GM23338 (cell line): ENCODE results near the gene TARBP2. TPM values are rescaled to one million over a fixed set of nuclear protein-coding genes. Genes with fewer than 3 reads are reported as not detected.

Source experiments
- ATAC-seq: fragments of 200-7000 bp; cut with Tn5 transposase; 3 replicates; pipeline ENCODE4 v1.9.1; 2020
- DNase-seq: peaks from one replicate; pipeline ENCODE4 v3.0.0-alpha.2; 2015; ENCODE audit warnings: low spot score
- H2AFZ ChIP-seq: fragments of 200-600 bp; sonication (generic); 2 replicates; pipeline ENCODE4 v1.8.0; 2016; ENCODE audit warnings: antibody characterized with exemption, mild to moderate bottlenecking, moderate library complexity
- H3F3A ChIP-seq: fragments of 200-600 bp; sonication (generic); replicated peaks from 2 replicates; pipeline ENCODE4 v1.8.0; 2017; ENCODE audit warnings: antibody characterized with exemption, mixed run types, low read depth
- H3K27ac ChIP-seq: fragments of 200-600 bp; sonication (generic); 2 replicates; pipeline ENCODE4 v1.6.1; 2016; ENCODE audit warnings: low read depth
- H3K27me3 ChIP-seq: fragments of 200-600 bp; sonication (generic); 2 replicates; pipeline ENCODE4 v1.8.0; 2016; ENCODE audit warnings: mild to moderate bottlenecking, mixed run types, moderate library complexity; ENCODE audit not compliant: insufficient read depth
- H3K36me3 ChIP-seq: fragments of 200-600 bp; sonication (generic); 2 replicates; pipeline ENCODE4 v1.8.0; 2016; ENCODE audit warnings: mild to moderate bottlenecking; ENCODE audit not compliant: insufficient read depth
- H3K4me1 ChIP-seq: fragments of 200-600 bp; sonication (generic); 2 replicates; pipeline ENCODE4 v1.8.0; 2016; ENCODE audit warnings: mild to moderate bottlenecking, moderate library complexity; ENCODE audit not compliant: insufficient read depth
- H3K4me2 ChIP-seq: fragments of 200-600 bp; sonication (generic); 2 replicates; pipeline ENCODE4 v1.7.1; 2017; ENCODE audit warnings: mixed run types
- H3K4me3 ChIP-seq: fragments of 200-600 bp; sonication (generic); 2 replicates; pipeline ENCODE4 v1.6.1; 2016; ENCODE audit warnings: mixed run types
- H3K79me2 ChIP-seq: fragments of 200-600 bp; sonication (generic); replicated peaks from 2 replicates; pipeline ENCODE4 v1.8.0; 2017; ENCODE audit warnings: mild to moderate bottlenecking; ENCODE audit not compliant: insufficient read depth
- H3K9me2 ChIP-seq: fragments of 200-600 bp; sonication (generic); 2 replicates; pipeline ENCODE4 v1.8.0; 2017; ENCODE audit not compliant: insufficient read depth
- H4K20me1 ChIP-seq: fragments of 200-600 bp; sonication (generic); replicated peaks from 2 replicates; pipeline ENCODE4 v1.8.0; 2017; ENCODE audit warnings: mild to moderate bottlenecking; ENCODE audit not compliant: insufficient read depth
- H3K27ac Mint-ChIP-seq: 2 replicates; pipeline ENCODE4 v1.8.0; 2020; ENCODE audit warnings: inconsistent platforms, mild to moderate bottlenecking, moderate library complexity, mixed read lengths
- H3K27me3 Mint-ChIP-seq: 3 replicates; pipeline ENCODE4 v1.8.0; 2022; ENCODE audit warnings: low read depth, mild to moderate bottlenecking, moderate library complexity, mixed read lengths, inconsistent platforms; ENCODE audit not compliant: insufficient read depth, poor library complexity
- H3K36me3 Mint-ChIP-seq: 3 replicates; pipeline ENCODE4 v1.8.0; 2021; ENCODE audit warnings: low read depth, mild to moderate bottlenecking, inconsistent platforms, moderate library complexity, mixed read lengths
- H3K4me1 Mint-ChIP-seq: 3 replicates; pipeline ENCODE4 v1.8.0; 2020; ENCODE audit warnings: mild to moderate bottlenecking, inconsistent platforms, mixed read lengths
- H3K4me3 Mint-ChIP-seq: 3 replicates; pipeline ENCODE4 v1.8.0; 2021; ENCODE audit warnings: moderate library complexity, mild to moderate bottlenecking, inconsistent platforms, mixed read lengths
- H3K9me3 Mint-ChIP-seq: 3 replicates; pipeline ENCODE4 v1.8.0; 2020; ENCODE audit warnings: moderate library complexity, mild to moderate bottlenecking, inconsistent platforms, mixed read lengths
- EZH2 ChIP-seq: fragments of 200-600 bp; sonication (generic); IDR thresholded peaks from one replicate; pipeline ENCODE4 v1.8.0; 2017; ENCODE audit warnings: antibody characterized with exemption, mild to moderate bottlenecking, low read depth; ENCODE audit not compliant: unreplicated experiment
- JUNB ChIP-seq: IDR thresholded peaks from one replicate; pipeline ENCODE4 v1.6.1; 2016; ENCODE audit warnings: antibody characterized with exemption; ENCODE audit not compliant: unreplicated experiment
- NANOG ChIP-seq: IDR thresholded peaks from 2 replicates; pipeline ENCODE4 v1.6.1; 2016; ENCODE audit warnings: antibody characterized with exemption, borderline replicate concordance
- STAT1 ChIP-seq: IDR thresholded peaks from one replicate; pipeline ENCODE4 v1.6.1; 2016; ENCODE audit warnings: antibody characterized with exemption; ENCODE audit not compliant: unreplicated experiment
- ZNF114 ChIP-seq: fragments of 250-450 bp; sonication (Bioruptor Pico); IDR thresholded peaks from 2 replicates; pipeline ENCODE4 v1.5.0; 2020; ENCODE audit warnings: mild to moderate bottlenecking, moderate library complexity
- polyA plus RNA-seq: library from polyadenylated mRNA; unstranded; fragments of >200 nt; fragmentation: Nextera tagmentation; extraction: Ambion mirVana; gene quantifications from 2 replicates; pipeline ENCODE4 v1.2.1, GENCODE V29; 2016
- total RNA-seq: library from RNA; depleted of rRNA; stranded (reverse); fragments of >200 nt; shearing (Covaris generic); gene quantifications from 2 replicates; pipeline ENCODE4 v1.2.3, GENCODE V29; 2014
- TF ChIP-seq, protein P1 (sequence below): IDR thresholded peaks from one replicate; pipeline ENCODE4 v1.6.1; 2018; ENCODE audit warnings: antibody characterized with exemption; ENCODE audit not compliant: unreplicated experiment
- TF ChIP-seq, protein P2 (sequence below), 2 experiments: fragments of 200-600 bp in 1 of 2; sonication (generic) in 1 of 2; conservative IDR thresholded peaks; 2 replicates each; pipeline versions ENCODE4 v1.5.1 to v1.6.1; 2016 to 2017; ENCODE audit warnings: antibody characterized with exemption in 2 of 2, low read depth in 2 of 2, mild to moderate bottlenecking in 2 of 2, moderate library complexity in 1 of 2
- TF ChIP-seq, protein P3 (sequence below): fragments of 250-450 bp; sonication (Bioruptor Pico); IDR thresholded peaks from 2 replicates; pipeline ENCODE4 v1.5.0; 2020; ENCODE audit warnings: mild to moderate bottlenecking, moderate library complexity
- TF ChIP-seq, protein P4 (sequence below): IDR thresholded peaks from 2 replicates; pipeline ENCODE4 v1.6.1; 2016; ENCODE audit warnings: antibody characterized with exemption

The TARBP2 gene
- total and polyA plus RNA-seq, 2 experiments from 2014 or later, result 57.0 to 83.4 TPM

DNA sequence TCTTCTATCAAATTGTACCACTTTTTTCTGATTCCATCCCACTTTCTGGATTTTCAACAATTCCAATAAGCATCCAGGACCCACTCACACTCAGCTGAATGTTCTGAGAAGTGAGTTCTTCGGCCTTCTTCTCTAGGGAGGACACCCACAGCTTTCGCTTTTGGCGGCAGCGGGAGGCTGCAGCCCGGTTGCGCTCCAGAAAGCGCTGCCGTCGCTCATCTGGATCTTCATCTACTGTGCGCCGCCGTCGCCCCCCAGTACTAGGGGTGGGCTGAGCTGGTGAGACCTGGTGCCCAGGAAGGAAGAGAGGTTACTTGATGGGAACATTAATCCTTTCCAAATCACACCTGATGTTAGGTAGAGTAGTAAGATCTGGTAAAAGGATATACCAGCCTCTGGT lies 23.4 kb downstream of the TARBP2 start (continued):
- TF ChIP-seq, protein P1, sequence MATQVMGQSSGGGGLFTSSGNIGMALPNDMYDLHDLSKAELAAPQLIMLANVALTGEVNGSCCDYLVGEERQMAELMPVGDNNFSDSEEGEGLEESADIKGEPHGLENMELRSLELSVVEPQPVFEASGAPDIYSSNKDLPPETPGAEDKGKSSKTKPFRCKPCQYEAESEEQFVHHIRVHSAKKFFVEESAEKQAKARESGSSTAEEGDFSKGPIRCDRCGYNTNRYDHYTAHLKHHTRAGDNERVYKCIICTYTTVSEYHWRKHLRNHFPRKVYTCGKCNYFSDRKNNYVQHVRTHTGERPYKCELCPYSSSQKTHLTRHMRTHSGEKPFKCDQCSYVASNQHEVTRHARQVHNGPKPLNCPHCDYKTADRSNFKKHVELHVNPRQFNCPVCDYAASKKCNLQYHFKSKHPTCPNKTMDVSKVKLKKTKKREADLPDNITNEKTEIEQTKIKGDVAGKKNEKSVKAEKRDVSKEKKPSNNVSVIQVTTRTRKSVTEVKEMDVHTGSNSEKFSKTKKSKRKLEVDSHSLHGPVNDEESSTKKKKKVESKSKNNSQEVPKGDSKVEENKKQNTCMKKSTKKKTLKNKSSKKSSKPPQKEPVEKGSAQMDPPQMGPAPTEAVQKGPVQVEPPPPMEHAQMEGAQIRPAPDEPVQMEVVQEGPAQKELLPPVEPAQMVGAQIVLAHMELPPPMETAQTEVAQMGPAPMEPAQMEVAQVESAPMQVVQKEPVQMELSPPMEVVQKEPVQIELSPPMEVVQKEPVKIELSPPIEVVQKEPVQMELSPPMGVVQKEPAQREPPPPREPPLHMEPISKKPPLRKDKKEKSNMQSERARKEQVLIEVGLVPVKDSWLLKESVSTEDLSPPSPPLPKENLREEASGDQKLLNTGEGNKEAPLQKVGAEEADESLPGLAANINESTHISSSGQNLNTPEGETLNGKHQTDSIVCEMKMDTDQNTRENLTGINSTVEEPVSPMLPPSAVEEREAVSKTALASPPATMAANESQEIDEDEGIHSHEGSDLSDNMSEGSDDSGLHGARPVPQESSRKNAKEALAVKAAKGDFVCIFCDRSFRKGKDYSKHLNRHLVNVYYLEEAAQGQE, result no peak

DNA sequence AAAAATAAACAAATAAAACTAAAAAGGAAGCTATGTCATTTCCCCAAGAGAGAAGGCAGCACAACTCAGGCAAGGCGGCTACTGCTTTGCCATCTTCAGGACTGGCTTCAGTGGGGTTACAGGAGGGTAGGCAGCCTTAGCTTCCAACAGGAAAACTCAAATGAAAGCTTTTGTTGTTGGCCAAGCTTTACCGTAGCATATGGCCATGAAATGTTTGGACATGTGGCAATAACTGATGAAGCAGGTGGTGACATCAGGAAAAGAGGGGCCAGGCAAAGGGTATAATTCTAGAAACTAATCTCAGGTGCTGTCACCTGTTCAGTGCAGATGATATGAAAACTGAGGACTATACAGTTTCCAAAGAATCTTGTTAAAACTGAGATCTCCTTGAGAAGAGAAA lies 29.0 kb downstream of the TARBP2 start:
- Histone ChIP-seq H3K27me3 (no peaks in the 10 kb centered on the region), H2AFZ (no peak overlapping the region), H3F3A (no peaks in the 10 kb centered on the region), H3K79me2 (no peaks in the 10 kb centered on the region), H3K4me1 (no peaks in the 10 kb centered on the region), H3K4me2 (no peak overlapping the region), H3K4me3 (no peak overlapping the region), H3K27ac (no peak overlapping the region), H4K20me1 (no peaks in the 10 kb centered on the region; the same call in 1 of the 2 replicates), H3K36me3 (peaks cover 2% of the 10 kb centered on the region; the same call in 1 of the 2 replicates), H3K9me2 (no peaks in the 10 kb centered on the region)
- Mint-ChIP-seq H3K9me3 (no peaks in the 10 kb centered on the region), H3K4me3 (no peak overlapping the region), H3K27ac (no peak overlapping the region), H3K27me3 (peaks cover 2% of the 10 kb centered on the region), H3K36me3 (peaks cover 15% of the 10 kb centered on the region), H3K4me1 (no peaks in the 10 kb centered on the region)
- DNase-seq (no peak), ATAC-seq (no peak)
- TF ChIP-seq, protein P2, sequence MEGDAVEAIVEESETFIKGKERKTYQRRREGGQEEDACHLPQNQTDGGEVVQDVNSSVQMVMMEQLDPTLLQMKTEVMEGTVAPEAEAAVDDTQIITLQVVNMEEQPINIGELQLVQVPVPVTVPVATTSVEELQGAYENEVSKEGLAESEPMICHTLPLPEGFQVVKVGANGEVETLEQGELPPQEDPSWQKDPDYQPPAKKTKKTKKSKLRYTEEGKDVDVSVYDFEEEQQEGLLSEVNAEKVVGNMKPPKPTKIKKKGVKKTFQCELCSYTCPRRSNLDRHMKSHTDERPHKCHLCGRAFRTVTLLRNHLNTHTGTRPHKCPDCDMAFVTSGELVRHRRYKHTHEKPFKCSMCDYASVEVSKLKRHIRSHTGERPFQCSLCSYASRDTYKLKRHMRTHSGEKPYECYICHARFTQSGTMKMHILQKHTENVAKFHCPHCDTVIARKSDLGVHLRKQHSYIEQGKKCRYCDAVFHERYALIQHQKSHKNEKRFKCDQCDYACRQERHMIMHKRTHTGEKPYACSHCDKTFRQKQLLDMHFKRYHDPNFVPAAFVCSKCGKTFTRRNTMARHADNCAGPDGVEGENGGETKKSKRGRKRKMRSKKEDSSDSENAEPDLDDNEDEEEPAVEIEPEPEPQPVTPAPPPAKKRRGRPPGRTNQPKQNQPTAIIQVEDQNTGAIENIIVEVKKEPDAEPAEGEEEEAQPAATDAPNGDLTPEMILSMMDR (conservative IDR thresholded peaks at IDR 0.05; ENCODE audit: low read depth in 2 of 2), result no peak
- TF ChIP-seq NANOG (no peak), EZH2 (no peak), STAT1 (no peak), JUNB (no peak), ZNF114 (CRISPR knock-in tag) (no peak)
- TF ChIP-seq, protein P1, result no peak
- TF ChIP-seq, protein P3, sequence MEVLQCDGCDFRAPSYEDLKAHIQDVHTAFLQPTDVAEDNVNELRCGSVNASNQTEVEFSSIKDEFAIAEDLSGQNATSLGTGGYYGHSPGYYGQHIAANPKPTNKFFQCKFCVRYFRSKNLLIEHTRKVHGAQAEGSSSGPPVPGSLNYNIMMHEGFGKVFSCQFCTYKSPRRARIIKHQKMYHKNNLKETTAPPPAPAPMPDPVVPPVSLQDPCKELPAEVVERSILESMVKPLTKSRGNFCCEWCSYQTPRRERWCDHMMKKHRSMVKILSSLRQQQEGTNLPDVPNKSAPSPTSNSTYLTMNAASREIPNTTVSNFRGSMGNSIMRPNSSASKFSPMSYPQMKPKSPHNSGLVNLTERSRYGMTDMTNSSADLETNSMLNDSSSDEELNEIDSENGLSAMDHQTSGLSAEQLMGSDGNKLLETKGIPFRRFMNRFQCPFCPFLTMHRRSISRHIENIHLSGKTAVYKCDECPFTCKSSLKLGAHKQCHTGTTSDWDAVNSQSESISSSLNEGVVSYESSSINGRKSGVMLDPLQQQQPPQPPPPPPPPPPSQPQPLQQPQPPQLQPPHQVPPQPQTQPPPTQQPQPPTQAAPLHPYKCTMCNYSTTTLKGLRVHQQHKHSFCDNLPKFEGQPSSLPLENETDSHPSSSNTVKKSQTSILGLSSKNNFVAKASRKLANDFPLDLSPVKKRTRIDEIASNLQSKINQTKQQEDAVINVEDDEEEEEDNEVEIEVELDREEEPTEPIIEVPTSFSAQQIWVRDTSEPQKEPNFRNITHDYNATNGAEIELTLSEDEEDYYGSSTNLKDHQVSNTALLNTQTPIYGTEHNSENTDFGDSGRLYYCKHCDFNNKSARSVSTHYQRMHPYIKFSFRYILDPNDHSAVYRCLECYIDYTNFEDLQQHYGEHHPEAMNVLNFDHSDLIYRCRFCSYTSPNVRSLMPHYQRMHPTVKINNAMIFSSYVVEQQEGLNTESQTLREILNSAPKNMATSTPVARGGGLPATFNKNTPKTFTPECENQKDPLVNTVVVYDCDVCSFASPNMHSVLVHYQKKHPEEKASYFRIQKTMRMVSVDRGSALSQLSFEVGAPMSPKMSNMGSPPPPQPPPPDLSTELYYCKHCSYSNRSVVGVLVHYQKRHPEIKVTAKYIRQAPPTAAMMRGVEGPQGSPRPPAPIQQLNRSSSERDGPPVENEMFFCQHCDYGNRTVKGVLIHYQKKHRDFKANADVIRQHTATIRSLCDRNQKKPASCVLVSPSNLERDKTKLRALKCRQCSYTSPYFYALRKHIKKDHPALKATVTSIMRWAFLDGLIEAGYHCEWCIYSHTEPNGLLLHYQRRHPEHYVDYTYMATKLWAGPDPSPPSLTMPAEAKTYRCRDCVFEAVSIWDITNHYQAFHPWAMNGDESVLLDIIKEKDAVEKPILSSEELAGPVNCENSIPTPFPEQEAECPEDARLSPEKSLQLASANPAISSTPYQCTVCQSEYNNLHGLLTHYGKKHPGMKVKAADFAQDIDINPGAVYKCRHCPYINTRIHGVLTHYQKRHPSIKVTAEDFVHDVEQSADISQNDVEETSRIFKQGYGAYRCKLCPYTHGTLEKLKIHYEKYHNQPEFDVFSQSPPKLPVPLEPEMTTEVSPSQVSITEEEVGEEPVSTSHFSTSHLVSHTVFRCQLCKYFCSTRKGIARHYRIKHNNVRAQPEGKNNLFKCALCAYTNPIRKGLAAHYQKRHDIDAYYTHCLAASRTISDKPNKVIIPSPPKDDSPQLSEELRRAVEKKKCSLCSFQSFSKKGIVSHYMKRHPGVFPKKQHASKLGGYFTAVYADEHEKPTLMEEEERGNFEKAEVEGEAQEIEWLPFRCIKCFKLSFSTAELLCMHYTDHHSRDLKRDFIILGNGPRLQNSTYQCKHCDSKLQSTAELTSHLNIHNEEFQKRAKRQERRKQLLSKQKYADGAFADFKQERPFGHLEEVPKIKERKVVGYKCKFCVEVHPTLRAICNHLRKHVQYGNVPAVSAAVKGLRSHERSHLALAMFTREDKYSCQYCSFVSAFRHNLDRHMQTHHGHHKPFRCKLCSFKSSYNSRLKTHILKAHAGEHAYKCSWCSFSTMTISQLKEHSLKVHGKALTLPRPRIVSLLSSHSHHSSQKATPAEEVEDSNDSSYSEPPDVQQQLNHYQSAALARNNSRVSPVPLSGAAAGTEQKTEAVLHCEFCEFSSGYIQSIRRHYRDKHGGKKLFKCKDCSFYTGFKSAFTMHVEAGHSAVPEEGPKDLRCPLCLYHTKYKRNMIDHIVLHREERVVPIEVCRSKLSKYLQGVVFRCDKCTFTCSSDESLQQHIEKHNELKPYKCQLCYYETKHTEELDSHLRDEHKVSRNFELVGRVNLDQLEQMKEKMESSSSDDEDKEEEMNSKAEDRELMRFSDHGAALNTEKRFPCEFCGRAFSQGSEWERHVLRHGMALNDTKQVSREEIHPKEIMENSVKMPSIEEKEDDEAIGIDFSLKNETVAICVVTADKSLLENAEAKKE, result no peak
- TF ChIP-seq, protein P4, sequence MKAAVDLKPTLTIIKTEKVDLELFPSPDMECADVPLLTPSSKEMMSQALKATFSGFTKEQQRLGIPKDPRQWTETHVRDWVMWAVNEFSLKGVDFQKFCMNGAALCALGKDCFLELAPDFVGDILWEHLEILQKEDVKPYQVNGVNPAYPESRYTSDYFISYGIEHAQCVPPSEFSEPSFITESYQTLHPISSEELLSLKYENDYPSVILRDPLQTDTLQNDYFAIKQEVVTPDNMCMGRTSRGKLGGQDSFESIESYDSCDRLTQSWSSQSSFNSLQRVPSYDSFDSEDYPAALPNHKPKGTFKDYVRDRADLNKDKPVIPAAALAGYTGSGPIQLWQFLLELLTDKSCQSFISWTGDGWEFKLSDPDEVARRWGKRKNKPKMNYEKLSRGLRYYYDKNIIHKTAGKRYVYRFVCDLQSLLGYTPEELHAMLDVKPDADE, result no peak
